Uterus (tissue), 4 donors: ENCODE data around the gene VPS9D1. TPM values are rescaled to one million over a fixed set of nuclear protein-coding genes. Genes with fewer than 3 reads are reported as not detected.
"Not testable (repeated sequence)": the region's sequence is repeated elsewhere in the genome, so short reads cannot be mapped to it uniquely, and the experiment has no call there.

ENCODE experiments used
- DNase-seq, 2 donors: peaks; one replicate each; pipeline ENCODE4 v3.0.0-alpha.2; 2019 to 2020
- H3K27ac ChIP-seq, 2 donors: fragments of 200-600 bp; sonication (generic); 1 replicate in 1 of 2; 2 replicates in 1 of 2; pipeline ENCODE4 v1.5.1; 2016 to 2018
- H3K27me3 ChIP-seq, 2 donors: fragments of 200-600 bp; sonication (generic); one replicate each; pipeline ENCODE4 v1.5.1; 2018 to 2019; ENCODE audit warnings: control low read depth in 1 of 2
- H3K36me3 ChIP-seq, 2 donors: fragments of 200-600 bp; sonication (generic); one replicate each; pipeline ENCODE4 v1.5.1; 2019; ENCODE audit warnings: control low read depth in 1 of 2
- H3K4me1 ChIP-seq, 2 donors: fragments of 200-600 bp; sonication (generic); one replicate each; pipeline ENCODE4 v1.5.1; 2018 to 2019; ENCODE audit warnings: control low read depth in 1 of 2
- H3K4me3 ChIP-seq, 2 donors: fragments of 200-600 bp; sonication (generic); 1 replicate in 1 of 2; 2 replicates in 1 of 2; pipeline ENCODE4 v1.5.1; 2018 to 2019; ENCODE audit warnings: mild to moderate bottlenecking in 1 of 2
- H3K9me3 ChIP-seq, 2 donors: fragments of 200-600 bp; sonication (generic); one replicate each; pipeline ENCODE4 v1.5.1; 2019; ENCODE audit warnings: control low read depth in 1 of 2
- POLR2A ChIP-seq, 2 donors: fragments of 450-650 bp; IDR thresholded peaks; one replicate each; pipeline ENCODE4 v1.6.1; 2016; ENCODE audit warnings: antibody characterized with exemption in 2 of 2, mild to moderate bottlenecking in 1 of 2, moderate library complexity in 1 of 2
- intact Hi-C: fragments of 100-400 bp; cut with DNase I; formaldehyde crosslinking; loops from one replicate; pipeline ENCODE4 v1.15.1; 2023; ENCODE audit warnings: low total_unique reads
- total RNA-seq, 4 donors: library from RNA; depleted of rRNA in 3 of 4; stranded (reverse); fragments of >200 nt in 3 of 4; gene quantifications; one replicate each; pipeline versions ENCODE4 v1.1.0 to v1.2.4, GENCODE V29; 2014 to 2023
- TF ChIP-seq, protein P1 (sequence below), 4 experiments: fragments of 200-600 bp in 2 of 4; fragments of 450-650 bp in 2 of 4; sonication (generic) in 2 of 4; IDR thresholded peaks; one replicate each; pipeline ENCODE4 v1.5.1; 2016 to 2019; ENCODE audit warnings: antibody characterized with exemption in 4 of 4, mild to moderate bottlenecking in 2 of 4, moderate library complexity in 1 of 4
- donor health status: DM: yes; HTN: yes; CAD: no.

The VPS9D1 gene
- total RNA-seq, 4 donors from 2014 or later, result 0.26 to 20.6 (median 8.7) TPM

- intact Hi-C loops, result no loop called here
- Histone ChIP-seq H3K27me3 (no peaks in the 10 kb centered on the region), H3K9me3 (no peaks in the 10 kb centered on the region), H3K4me3 (no peak overlapping the region), H3K27ac (no peak overlapping the region), H3K4me1 (no peaks in the 10 kb centered on the region), H3K36me3 (no peaks in the 10 kb centered on the region)
- DNase-seq, result no peak
- TF ChIP-seq, protein P1, sequence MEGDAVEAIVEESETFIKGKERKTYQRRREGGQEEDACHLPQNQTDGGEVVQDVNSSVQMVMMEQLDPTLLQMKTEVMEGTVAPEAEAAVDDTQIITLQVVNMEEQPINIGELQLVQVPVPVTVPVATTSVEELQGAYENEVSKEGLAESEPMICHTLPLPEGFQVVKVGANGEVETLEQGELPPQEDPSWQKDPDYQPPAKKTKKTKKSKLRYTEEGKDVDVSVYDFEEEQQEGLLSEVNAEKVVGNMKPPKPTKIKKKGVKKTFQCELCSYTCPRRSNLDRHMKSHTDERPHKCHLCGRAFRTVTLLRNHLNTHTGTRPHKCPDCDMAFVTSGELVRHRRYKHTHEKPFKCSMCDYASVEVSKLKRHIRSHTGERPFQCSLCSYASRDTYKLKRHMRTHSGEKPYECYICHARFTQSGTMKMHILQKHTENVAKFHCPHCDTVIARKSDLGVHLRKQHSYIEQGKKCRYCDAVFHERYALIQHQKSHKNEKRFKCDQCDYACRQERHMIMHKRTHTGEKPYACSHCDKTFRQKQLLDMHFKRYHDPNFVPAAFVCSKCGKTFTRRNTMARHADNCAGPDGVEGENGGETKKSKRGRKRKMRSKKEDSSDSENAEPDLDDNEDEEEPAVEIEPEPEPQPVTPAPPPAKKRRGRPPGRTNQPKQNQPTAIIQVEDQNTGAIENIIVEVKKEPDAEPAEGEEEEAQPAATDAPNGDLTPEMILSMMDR (IDR thresholded peaks at IDR 0.05), result no peak
- TF ChIP-seq POLR2A (IDR thresholded peaks at IDR 0.05), result no peak
Observed at GRCh38 chr16:89672177-89672941, 48.3 kb downstream of the VPS9D1 start.

- H3K9me3 ChIP-seq, DNase-seq, intact Hi-C loops, H3K4me3 ChIP-seq, H3K36me3 ChIP-seq, H3K27ac ChIP-seq, H3K27me3 ChIP-seq, H3K4me1 ChIP-seq: not testable (repeated sequence)
Observed at GRCh38 chr16:89671565-89671964, 49.1 kb downstream of the VPS9D1 start.

- Histone ChIP-seq H3K9me3 (no peaks in the 10 kb centered on the region), H3K27me3 (no peaks in the 10 kb centered on the region), H3K27ac (no peak overlapping the region), H3K4me3 (no peak overlapping the region), H3K4me1 (no peaks in the 10 kb centered on the region), H3K36me3 (no peaks in the 10 kb centered on the region)
- intact Hi-C loops, result no loop called here
- TF ChIP-seq, protein P1 (IDR thresholded peaks at IDR 0.05), result no peak
- TF ChIP-seq POLR2A (IDR thresholded peaks at IDR 0.05), result no peak
- DNase-seq, result no peak
Observed at GRCh38 chr16:89670496-89671431, 49.9 kb downstream of the VPS9D1 start.

DNA sequence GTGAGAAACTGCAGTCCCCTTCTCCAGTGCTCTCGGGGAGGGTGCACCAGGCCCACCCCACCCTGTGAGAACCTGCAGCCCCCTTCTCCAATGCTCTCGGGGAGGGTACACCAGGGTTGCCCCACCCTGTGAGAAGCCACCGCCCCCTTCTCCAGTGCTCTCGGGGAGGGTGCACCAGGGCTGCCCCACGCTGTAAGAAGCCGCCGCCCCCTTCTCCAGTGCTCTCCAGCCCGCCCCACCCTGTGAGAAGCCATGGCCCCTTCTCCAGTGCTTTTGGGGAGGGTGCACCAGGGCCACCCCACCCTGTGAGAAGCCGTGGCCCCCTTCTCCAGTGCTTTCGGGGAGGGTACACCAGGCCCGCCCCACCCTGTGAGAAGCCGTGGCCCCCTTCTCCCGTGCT lies 50.9 kb downstream of the VPS9D1 start:
- intact Hi-C loops, result no loop called here
- no peak for TF ChIP-seq POLR2A (IDR thresholded peaks at IDR 0.05)
- TF ChIP-seq, protein P1 (IDR thresholded peaks at IDR 0.05), result no peak
- no peaks in the 10 kb centered on the region for H3K36me3 ChIP-seq
- no peaks in the 10 kb centered on the region for H3K4me1 ChIP-seq
- H3K27ac ChIP-seq, result no peak overlapping the region
- no peaks in the 10 kb centered on the region for H3K27me3 ChIP-seq
- no peaks in the 10 kb centered on the region for H3K9me3 ChIP-seq
- no peak for DNase-seq
- no peak overlapping the region for H3K4me3 ChIP-seq

DNA sequence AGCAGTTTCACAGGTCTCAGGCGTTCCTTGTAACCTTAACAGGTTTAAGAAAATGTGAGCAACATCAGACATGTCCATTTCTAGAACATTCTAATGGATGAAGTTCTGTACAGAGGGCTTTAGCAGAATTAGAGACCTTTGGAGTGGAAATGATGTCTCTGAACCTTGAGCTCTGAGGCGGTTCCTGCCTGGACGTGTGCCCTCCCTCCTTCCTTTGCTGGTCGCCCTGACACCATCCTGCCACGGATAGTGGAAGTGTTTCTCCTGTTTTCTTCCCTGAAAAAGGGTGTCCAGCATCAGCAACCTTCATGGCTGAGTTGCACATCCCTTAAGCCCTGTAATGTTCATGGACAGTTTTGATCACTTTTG lies 51.9 kb downstream of the VPS9D1 start:
- H3K27ac ChIP-seq, result no peak overlapping the region
- no peak overlapping the region for H3K4me3 ChIP-seq
- H3K27me3 ChIP-seq, result no peaks in the 10 kb centered on the region
- intact Hi-C loops, result no loop called here
- no peak for DNase-seq
- no peak for TF ChIP-seq POLR2A (IDR thresholded peaks at IDR 0.05)
- TF ChIP-seq, protein P1 (IDR thresholded peaks at IDR 0.05), result no peak
- H3K4me1 ChIP-seq, result no peaks in the 10 kb centered on the region
- no peaks in the 10 kb centered on the region for H3K9me3 ChIP-seq
- no peaks in the 10 kb centered on the region for H3K36me3 ChIP-seq
